Right lung (tissue), 5 donors: ENCODE data around the gene TMEM91. TPM values are rescaled to one million over a fixed set of nuclear protein-coding genes. Genes with fewer than 3 reads are reported as not detected.

Experiments
- DNase-seq, 2 donors: peaks; one replicate each; pipeline ENCODE4 v3.0.0-alpha.2; 2013
- polyA plus RNA-seq, 5 donors: library from polyadenylated mRNA; unstranded; fragments of 120-200 nt; gene quantifications; one replicate each; pipeline versions ENCODE4 v1.2.1 to v1.2.3, GENCODE V29; 2013; ENCODE audit warnings: inconsistent platforms in 1 of 5, low replicate concordance in 1 of 5; ENCODE audit not compliant: insufficient read length in 5 of 5, insufficient read depth in 1 of 5

The TMEM91 gene
- polyA plus RNA-seq, 5 donors = 10.5 to 20.2 (median 17.6) TPM

DNA sequence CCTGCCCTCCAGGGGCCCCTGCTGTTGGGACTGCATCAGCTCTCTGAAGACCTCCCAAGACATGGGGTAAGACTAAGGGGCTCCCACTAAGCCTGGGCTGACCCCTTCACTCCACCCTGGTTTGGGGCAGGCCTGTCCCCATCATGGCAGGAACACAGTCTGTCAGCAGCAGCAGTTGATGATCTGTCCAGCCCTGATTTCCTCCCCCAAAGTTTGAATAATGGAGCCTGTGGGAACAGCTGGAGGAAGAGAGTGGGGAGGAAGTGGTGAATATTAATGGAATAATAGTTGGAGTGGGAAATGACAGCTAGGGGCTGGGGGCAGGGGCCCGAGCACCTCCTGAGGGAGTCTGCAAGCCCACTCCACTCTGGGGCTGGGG, 52.1 kb downstream of the TMEM91 start:
- no peak for DNase-seq

DNA sequence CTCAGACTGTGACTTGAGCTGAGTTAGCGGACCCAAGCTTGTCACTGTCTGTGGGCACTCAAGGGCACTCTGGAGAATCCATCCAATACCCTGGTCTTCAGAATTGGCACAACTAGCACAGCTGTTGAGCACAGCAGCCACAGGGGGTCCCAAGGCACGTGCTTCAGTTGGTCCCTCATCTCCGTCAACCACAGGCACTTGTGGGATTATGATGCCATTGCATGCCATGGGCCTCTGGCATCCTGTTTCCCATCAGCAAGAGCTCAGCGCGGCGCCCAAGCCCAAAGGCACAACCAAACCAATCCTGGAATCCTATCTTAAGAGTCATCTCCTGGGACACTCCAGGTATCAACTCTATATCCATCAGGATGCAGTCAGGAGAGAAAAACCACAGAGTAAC, 54.6 kb downstream of the TMEM91 start:
- DNase-seq = no peak

DNA sequence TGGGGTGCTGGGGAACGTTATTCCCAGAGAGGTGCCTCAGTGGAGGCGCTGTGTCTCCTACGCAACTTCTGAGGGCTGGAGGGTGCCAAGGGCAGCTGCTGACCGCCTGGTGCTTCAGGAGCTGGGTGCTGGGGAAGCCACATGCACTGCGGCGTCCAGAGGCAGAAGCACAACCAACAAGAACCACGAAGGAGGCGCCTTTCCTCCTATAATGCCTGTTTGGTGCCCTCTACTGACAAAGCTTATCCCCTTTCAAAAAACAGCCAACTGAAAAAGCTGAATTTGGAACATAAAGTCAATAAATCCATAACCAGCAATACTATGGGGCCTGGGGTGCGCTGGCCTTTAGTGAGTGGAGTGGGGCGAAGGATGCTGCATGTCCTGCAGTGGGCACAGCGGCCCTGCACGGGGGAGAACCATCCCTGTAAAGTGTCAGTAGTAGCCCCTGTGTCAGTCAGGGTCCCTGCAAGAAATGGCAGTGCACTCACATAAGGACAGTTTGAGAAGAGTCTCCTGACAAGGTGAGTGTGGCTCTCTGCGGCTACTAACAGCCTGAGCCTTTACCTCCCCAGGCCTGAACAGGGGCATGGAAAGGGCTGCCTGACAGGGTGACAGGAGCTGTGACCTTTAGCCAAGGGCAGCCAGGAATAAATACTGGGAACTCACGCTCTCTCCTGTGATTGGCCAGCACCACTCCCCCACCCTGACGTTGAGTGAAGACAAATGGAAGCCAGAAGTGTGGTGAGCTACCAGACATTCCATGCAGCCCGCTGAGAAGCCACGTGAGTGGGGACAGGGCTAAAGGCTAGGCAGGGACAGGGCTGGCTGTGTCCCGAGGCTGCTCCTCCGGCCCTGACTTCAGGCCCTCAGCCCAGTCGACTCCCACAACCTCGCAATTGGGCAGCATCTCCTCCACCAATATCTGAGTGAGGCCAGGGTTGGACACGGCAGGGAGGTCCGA, 55.4 kb downstream of the TMEM91 start:
- no peak for DNase-seq

DNA sequence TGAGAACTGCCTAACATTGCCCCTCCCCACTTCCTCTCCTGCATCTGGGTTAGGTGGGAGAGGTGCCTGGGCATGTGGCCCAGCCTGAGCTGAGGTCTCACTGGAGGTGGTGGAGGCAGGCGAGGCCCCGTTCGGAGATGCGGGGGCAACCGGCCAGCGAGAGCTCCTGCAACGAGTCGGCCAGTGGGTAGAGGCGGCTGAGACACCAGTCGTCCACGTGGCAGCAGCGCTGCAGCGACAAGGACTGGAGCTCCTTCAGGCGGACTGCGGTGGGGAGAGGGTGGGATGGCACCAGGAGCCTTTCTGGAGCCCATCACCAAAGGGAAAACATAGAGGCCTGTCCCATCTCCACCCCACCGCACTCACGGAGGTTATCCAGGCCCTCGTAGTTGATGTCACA, 56.8 kb downstream of the TMEM91 start:
- DNase-seq = no peak

Other genes with a start within 250 kb of the TMEM91 start
- gene CYP2S1, start 183.3 kb upstream of the TMEM91 start, polyA plus RNA-seq = 1 to 10 TPM; 1.8 to 5.7 (median 4.1) TPM
- 10 to 100 TPM; 24.3 to 42.3 (median 29.6) TPM for gene AXL, start 157.3 kb upstream of the TMEM91 start, polyA plus RNA-seq
- 100 to 1,000 TPM; 195 to 226 (median 213) TPM for gene HNRNPUL1, start 112.2 kb upstream of the TMEM91 start, polyA plus RNA-seq
- 10 to 100 TPM; 28.8 to 39.3 (median 29.3) TPM for gene CCDC97, start 66.4 kb upstream of the TMEM91 start, polyA plus RNA-seq
- 10 to 100 TPM; 23.8 to 41.2 (median 30.2) TPM for gene TGFB1, start 22.6 kb upstream of the TMEM91 start, polyA plus RNA-seq
- gene B9D2, start 12.4 kb upstream of the TMEM91 start, polyA plus RNA-seq = 1 to 10 TPM; 6.3 to 8.8 (median 8.5) TPM
- gene EXOSC5, start 20.8 kb downstream of the TMEM91 start, polyA plus RNA-seq = 10 to 100 TPM; 11.5 to 19.7 (median 14.7) TPM
- 10 to 100 TPM; 15.7 to 38.4 (median 31.3) TPM for gene BCKDHA, start 21.3 kb downstream of the TMEM91 start, polyA plus RNA-seq
- gene B3GNT8, start 50.8 kb downstream of the TMEM91 start, polyA plus RNA-seq = 1 to 10 TPM; 4.0 to 9.0 (median 5.9) TPM
- 10 to 100 TPM; 46.1 to 59.7 (median 52.9) TPM for gene DMAC2, start 63.4 kb downstream of the TMEM91 start, polyA plus RNA-seq
- under 1 TPM; 0.44 to 0.75 (median 0.55) TPM for gene ERICH4, start 66.6 kb downstream of the TMEM91 start, polyA plus RNA-seq
- 1 to 10 TPM; 3.6 to 9.1 (median 7.2) TPM for gene CEACAM21, start 199.6 kb downstream of the TMEM91 start, polyA plus RNA-seq